AG04449 (cell line): ENCODE measurements around the gene BPTF.

Experiments used
- CTCF ChIA-PET: fragments of 350-600 bp; formaldehyde crosslinking; extraction: SDS; loops from one replicate; lab custom pipeline; 2021; ENCODE audit warnings: antibody characterized with exemption; lab: Yijun Ruan, JAX
- POLR2A ChIA-PET: fragments of 400-600, 350-600 bp; formaldehyde crosslinking; extraction: SDS; loops from one replicate; lab custom pipeline; 2020; ENCODE audit warnings: antibody characterized with exemption, inconsistent platforms; lab: Yijun Ruan, JAX
- DNase-seq: peaks from one replicate; pipeline ENCODE4 v3.0.0-alpha.2; 2010; ENCODE audit warnings: low read depth, low spot score
- H3K4me3 ChIP-seq: 2 replicates; pipeline ENCODE4 v1.5.1; 2011; ENCODE audit warnings: low read depth, mild to moderate bottlenecking, control low read depth, low read length
- CTCF ChIP-seq: IDR thresholded peaks from one replicate; pipeline ENCODE4 v1.5.1; 2011; ENCODE audit warnings: mild to moderate bottlenecking, moderate library complexity, low read length, control low read depth, inconsistent platforms; ENCODE audit not compliant: insufficient read depth; ENCODE audit errors: missing control alignments

Gene BPTF

GRCh38 chr17:67824735-67825626 is at the start of gene BPTF:
Gene BPTF (plus strand): TSS chr17:67825503. CDS start chr17:67825725, 222 bp downstream.
- DNase-seq: peak; percentile 31
- peak; percentile 89 for TF ChIP-seq CTCF
- peak within 1 kb of the TSS; percentile 88 for H3K4me3 ChIP-seq
- CTCF ChIA-PET: interaction anchor here (0.6 to 2.0 kb wide), 18 partner anchors 9 to 436 kb away, joined by 3 to 11 read pairs (median 3); partner anchors contain the start of gene NOL11
- POLR2A ChIA-PET: interaction anchor here (0.6 kb wide), 1 partner anchor 10 kb away, joined by 4 read pairs; no protein-coding TSS in a partner anchor

GRCh38 chr17:67779098-67779672 is 46.1 kb upstream of the BPTF start:
- peak; percentile 16 for DNase-seq
- peak; percentile 69 for TF ChIP-seq CTCF
- ChIA-PET POLR2A (interaction anchor here (0.9 kb wide), 1 partner anchor 10 kb away, joined by 4 read pairs; no protein-coding TSS in a partner anchor), CTCF (interaction anchor here (1.1 to 1.4 kb wide), 2 partner anchors 20 to 23 kb away, joined by 3 read pairs; no protein-coding TSS in a partner anchor)
- H3K4me3 ChIP-seq: no peak overlapping the region; the same call in 1 of the 2 replicates

GRCh38 chr17:67784364-67785121 is 40.8 kb upstream of the BPTF start:
- no peak overlapping the region for H3K4me3 ChIP-seq
- POLR2A ChIA-PET: no interaction called here
- DNase-seq: no peak
- TF ChIP-seq CTCF: no peak
- CTCF ChIA-PET: interaction anchor here (1.3 kb wide), 1 partner anchor 40 kb away, joined by 3 read pairs; the partner anchor contains the start of gene BPTF

GRCh38 chr17:67785122-67785477 is 40.2 kb upstream of the BPTF start:
- TF ChIP-seq CTCF: no peak
- H3K4me3 ChIP-seq: no peak overlapping the region
- DNase-seq: no peak
- CTCF ChIA-PET: no interaction called here
- POLR2A ChIA-PET: no interaction called here

- no peak for DNase-seq
- no peak overlapping the region for H3K4me3 ChIP-seq
- ChIA-PET POLR2A (no interaction called here), CTCF (no interaction called here)
- TF ChIP-seq CTCF: no peak
These were observed 39.8 kb upstream of the BPTF start for GRCh38 chr17:67785504-67785903.
